Spleen (tissue), 11 donors: Measurements from ENCODE around the gene RIMS3. TPM values are rescaled to one million over a fixed set of nuclear protein-coding genes. Genes with fewer than 3 reads are reported as not detected.

Experiments used
- DNase-seq: peaks from one replicate; pipeline ENCODE4 v3.0.0-alpha.2; 2020
- H3K27ac ChIP-seq, 8 donors: fragments of 200-600 bp; sonication (generic) in 7 of 8; 1 replicate in 4 of 8; 2 replicates in 4 of 8; pipeline versions ENCODE4 v1.5.0 to v1.8.0; 2016 to 2021; ENCODE audit warnings: inconsistent platforms in 4 of 8, mild to moderate bottlenecking in 4 of 8, moderate library complexity in 1 of 8
- H3K27me3 ChIP-seq, 7 donors: fragments of 200-600 bp; sonication (generic) in 6 of 7; replicated peaks in 1 of 7; 1 replicate in 4 of 7; 2 replicates in 3 of 7; pipeline versions ENCODE4 v1.5.0 to v1.8.0; 2016 to 2021; ENCODE audit warnings: inconsistent platforms in 3 of 7, mild to moderate bottlenecking in 1 of 7
- H3K36me3 ChIP-seq, 6 donors: fragments of 200-600 bp; sonication (generic) in 5 of 6; 1 replicate in 4 of 6; 2 replicates in 2 of 6; pipeline versions ENCODE4 v1.5.0 to v1.8.0; 2016 to 2021; ENCODE audit warnings: inconsistent platforms in 2 of 6
- H3K4me1 ChIP-seq, 6 donors: fragments of 200-600 bp; sonication (generic) in 5 of 6; 1 replicate in 3 of 6; 2 replicates in 3 of 6; pipeline versions ENCODE4 v1.5.0 to v1.8.0; 2016 to 2021; ENCODE audit warnings: inconsistent platforms in 3 of 6
- H3K4me3 ChIP-seq, 8 donors: fragments of 200-600 bp; sonication (generic) in 7 of 8; 1 replicate in 4 of 8; 2 replicates in 4 of 8; pipeline versions ENCODE4 v1.5.0 to v1.8.0; 2016 to 2021; ENCODE audit warnings: inconsistent platforms in 4 of 8, mild to moderate bottlenecking in 4 of 8, moderate library complexity in 2 of 8
- H3K9me3 ChIP-seq, 8 donors: fragments of 200-600 bp; sonication (generic) in 7 of 8; 1 replicate in 4 of 8; 2 replicates in 4 of 8; pipeline versions ENCODE4 v1.5.0 to v1.8.0; 2016 to 2021; ENCODE audit warnings: inconsistent platforms in 4 of 8
- CTCF ChIP-seq, 11 experiments: fragments of 200-600 bp in 7 of 11; fragments of 450-650 bp in 4 of 11; sonication (generic) in 4 of 11; IDR thresholded peaks in 8 of 11; conservative IDR thresholded peaks in 3 of 11; 1 replicate in 7 of 11; 2 replicates in 4 of 11; pipeline versions ENCODE4 v1.4.0 to v1.8.0; 2016 to 2021; ENCODE audit warnings: antibody characterized with exemption in 11 of 11, inconsistent platforms in 4 of 11, mild to moderate bottlenecking in 1 of 11
- POLR2A ChIP-seq, 3 donors: fragments of 450-650 bp; IDR thresholded peaks; one replicate each; pipeline ENCODE4 v1.5.1; 2017; ENCODE audit warnings: antibody characterized with exemption in 3 of 3, mild to moderate bottlenecking in 1 of 3
- POLR2AphosphoS5 ChIP-seq, 3 donors: sonication (generic); formaldehyde crosslinking; IDR thresholded peaks; one replicate each; pipeline ENCODE4 v1.5.1; 2017; ENCODE audit warnings: antibody characterized with exemption in 3 of 3
- WGBS, 5 donors: extraction: QIAGEN DNeasy Blood & Tissue Kit in 3 of 5; methylation state at CpG; one replicate each; pipeline versions ENCODE4 v1.1.5 to v1.1.7; 2013 to 2018; 5-methylcytosine and 5-hydroxymethylcytosine counted together
- intact Hi-C: fragments of 100-400 bp; cut with DNase I; formaldehyde crosslinking; loops from one replicate; pipeline ENCODE4 v1.15.0; 2023; ENCODE audit warnings: low total_unique reads
- polyA plus RNA-seq, 3 donors: library from polyadenylated mRNA; stranded (reverse); fragments of 200-250 nt; gene quantifications; one replicate each; pipeline ENCODE4 v1.2.1, GENCODE V29; 2013
- total RNA-seq, 7 donors: library from RNA; depleted of rRNA in 3 of 7; stranded (reverse); fragments of >200 nt in 3 of 7; fragmentation: NEBNext Ultra II Directional in 4 of 7; extraction: Animal tissue kit (Norgen Biotek cat#: 25700) in 4 of 7; gene quantifications; one replicate each; pipeline versions ENCODE4 v1.1.0 to v1.2.1, GENCODE V29; 2016 to 2021
- donor health status: healthy with polysubstance abuse.
- donor health status: DM: no; HTN: no; CAD: no; lungs with moderate emphysema.
- donor health status: DM: no; HTN: no; CAD: no.
- donor health status: Bipolar disorder and iron deficiency.
- donor health status: healthy.
- donor health status: DM: no; HTN: no; CAD: no.
- donor health status: DM: yes; HTN: yes; CAD: no.

The RIMS3 gene
- total and polyA plus RNA-seq, 10 donors: 0.30 to 6.9 (median 2.7) TPM

GRCh38 chr1:40662151-40662550 lies 3.3 kb downstream of the RIMS3 start:
- peaks cover 0 to 40% (median 21%) of the 10 kb centered on the region in 6 donors for H3K4me1 ChIP-seq
- DNase-seq: no peak
- H3K36me3 ChIP-seq: no peaks in the 10 kb centered on the region
- 73 to 85% (median 80%) methylated on average over 6 of the region's 6 CpGs for WGBS, 5 donors
- H3K27me3 ChIP-seq: no peaks in the 10 kb centered on the region
- no peak for TF ChIP-seq CTCF (IDR thresholded peaks at IDR 0.05 in 8 of 11, conservative IDR thresholded peaks at IDR 0.05 in 3 of 11)
- no peak for TF ChIP-seq POLR2AphosphoS5 (IDR thresholded peaks at IDR 0.05)
- no peak for TF ChIP-seq POLR2A (IDR thresholded peaks at IDR 0.05)
- H3K27ac ChIP-seq: no peak overlapping the region
- intact Hi-C loops: no loop called here
- no peaks in the 10 kb centered on the region for H3K9me3 ChIP-seq
- H3K4me3 ChIP-seq: no peak overlapping the region

DNA sequence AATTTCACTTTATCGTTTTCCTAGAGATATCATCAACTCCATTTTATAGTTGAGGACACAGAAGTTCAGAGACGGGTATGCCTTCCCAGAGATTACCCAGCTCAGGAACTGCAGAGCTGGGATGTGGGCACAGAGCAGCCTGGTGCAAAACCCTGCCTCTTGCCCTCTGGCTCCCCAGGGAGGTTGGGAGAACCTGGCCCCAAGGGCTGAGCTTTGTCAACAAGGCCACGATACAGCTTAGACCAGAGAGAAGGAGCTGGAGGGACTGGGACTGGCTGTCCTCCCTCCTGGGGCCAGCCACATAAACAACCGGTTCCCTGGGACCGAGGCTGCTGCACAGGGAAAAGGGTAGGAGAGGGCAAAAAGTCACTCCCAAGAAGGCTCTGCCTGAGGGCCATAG lies 3.8 kb downstream of the RIMS3 start:
- Histone ChIP-seq H3K36me3 (no peaks in the 10 kb centered on the region), H3K4me1 (peaks cover 0 to 36% (median 20%) of the 10 kb centered on the region in 6 donors), H3K9me3 (no peaks in the 10 kb centered on the region), H3K27me3 (no peaks in the 10 kb centered on the region), H3K27ac (no peak overlapping the region), H3K4me3 (no peak overlapping the region)
- WGBS, 5 donors: 81 to 94% (median 86%) methylated on average over 5 of the region's 5 CpGs
- intact Hi-C loops: no loop called here
- TF ChIP-seq POLR2AphosphoS5 (IDR thresholded peaks at IDR 0.05): no peak
- no peak for TF ChIP-seq POLR2A (IDR thresholded peaks at IDR 0.05)
- no peak for TF ChIP-seq CTCF (IDR thresholded peaks at IDR 0.05 in 8 of 11, conservative IDR thresholded peaks at IDR 0.05 in 3 of 11)
- DNase-seq: no peak

DNA sequence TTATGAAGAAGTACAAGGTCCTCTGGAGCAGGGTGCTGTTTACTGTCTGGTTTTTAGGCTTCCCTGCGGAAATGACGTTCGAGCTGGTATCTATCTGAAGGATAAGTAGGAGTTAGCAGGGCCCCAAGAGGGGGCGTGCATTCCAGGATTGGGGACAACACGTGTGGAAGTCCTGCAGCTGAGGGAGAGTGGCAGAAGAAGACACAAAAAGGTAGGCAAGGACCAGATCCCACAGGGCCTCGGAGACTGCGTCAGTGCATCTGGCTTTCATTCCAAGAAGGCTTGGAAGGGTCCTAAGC lies 5.9 kb downstream of the RIMS3 start:
- no peak for DNase-seq
- Histone ChIP-seq H3K27ac (peak overlapping the region in 4 of 8 donors; percentile 1 to 40 (median 26)), H3K27me3 (no peaks in the 10 kb centered on the region), H3K4me3 (no peak overlapping the region), H3K4me1 (peaks cover 0 to 15% (median 2%) of the 10 kb centered on the region in 6 donors), H3K36me3 (no peaks in the 10 kb centered on the region), H3K9me3 (no peaks in the 10 kb centered on the region)
- intact Hi-C loops: no loop called here
- WGBS, 5 donors: 68 to 88% (median 83%) methylated on average over 7 of the region's 7 CpGs
- TF ChIP-seq POLR2A (IDR thresholded peaks at IDR 0.05): no peak
- no peak for TF ChIP-seq POLR2AphosphoS5 (IDR thresholded peaks at IDR 0.05)

- DNase-seq: no peak
These were observed 6.5 kb downstream of the RIMS3 start for GRCh38 chr1:40658751-40659648.

More at GRCh38 chr1:40658751-40659648, 6.5 kb downstream of the RIMS3 start:
- intact Hi-C loops: no loop called here
- Histone ChIP-seq H3K27ac (peak overlapping the region in 4 of 8 donors; percentile 1 to 40 (median 26)), H3K9me3 (no peaks in the 10 kb centered on the region), H3K4me1 (peaks cover 0 to 9% (median 2%) of the 10 kb centered on the region in 6 donors), H3K36me3 (no peaks in the 10 kb centered on the region), H3K4me3 (no peak overlapping the region), H3K27me3 (peaks cover 0 to 3% (median 1%) of the 10 kb centered on the region in 7 donors)
- WGBS, 5 donors: 73 to 80% (median 75%) methylated on average over 16 of the region's 16 CpGs
- TF ChIP-seq CTCF (IDR thresholded peaks at IDR 0.05 in 8 of 11, conservative IDR thresholded peaks at IDR 0.05 in 3 of 11) (no peak), POLR2AphosphoS5 (IDR thresholded peaks at IDR 0.05) (no peak), POLR2A (IDR thresholded peaks at IDR 0.05) (no peak)
